ENCODE data around the gene HMGN4.
A peak's percentile ranks its signal among the peaks of the same experiment; 100 is the strongest.
"Not testable (repeated sequence)": the region's sequence is repeated elsewhere in the genome, so short reads cannot be mapped to it uniquely, and the experiment has no call there.

HMGN4 gene

DNA sequence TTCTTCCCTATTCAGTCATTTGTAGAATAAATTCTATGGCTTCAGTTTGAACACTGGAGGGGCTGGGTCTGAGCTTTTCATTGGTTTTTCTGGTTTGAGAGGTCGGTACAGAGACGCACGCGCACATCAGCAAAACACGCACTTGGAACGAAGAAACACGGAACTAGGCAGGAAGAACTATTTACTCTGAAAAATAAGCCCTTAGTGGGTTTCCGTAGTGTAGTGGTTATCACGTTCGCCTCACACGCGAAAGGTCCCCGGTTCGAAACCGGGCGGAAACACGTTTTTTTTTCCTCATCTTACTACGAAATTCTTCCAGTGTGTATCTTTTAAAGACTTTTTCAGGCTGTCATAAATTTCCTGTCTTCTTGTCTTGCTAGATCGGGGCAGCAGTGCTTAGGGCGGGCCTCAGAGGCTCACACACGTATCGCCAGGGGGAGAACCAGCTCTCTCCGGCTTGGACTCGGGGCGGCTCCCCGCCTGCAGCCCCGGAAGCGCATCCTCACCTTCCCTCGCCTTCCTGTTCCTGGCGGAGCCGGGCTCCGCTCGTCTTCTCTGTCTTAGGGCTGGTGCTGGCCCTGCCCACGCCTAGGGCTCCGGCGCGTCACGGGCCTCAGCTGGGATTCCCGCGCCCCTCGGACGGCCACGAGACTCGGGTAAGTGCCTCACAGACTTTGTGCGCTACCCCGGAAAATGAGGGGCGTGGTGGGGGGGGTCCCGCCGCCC lies at the start of gene HMGN4:
Gene HMGN4, plus strand, starts transcription at position 521 of the 726 bp plus-strand sequence. CDS start 6,841 bp downstream, outside the sequence.
- DNase-seq = peak; percentile 77

DNA sequence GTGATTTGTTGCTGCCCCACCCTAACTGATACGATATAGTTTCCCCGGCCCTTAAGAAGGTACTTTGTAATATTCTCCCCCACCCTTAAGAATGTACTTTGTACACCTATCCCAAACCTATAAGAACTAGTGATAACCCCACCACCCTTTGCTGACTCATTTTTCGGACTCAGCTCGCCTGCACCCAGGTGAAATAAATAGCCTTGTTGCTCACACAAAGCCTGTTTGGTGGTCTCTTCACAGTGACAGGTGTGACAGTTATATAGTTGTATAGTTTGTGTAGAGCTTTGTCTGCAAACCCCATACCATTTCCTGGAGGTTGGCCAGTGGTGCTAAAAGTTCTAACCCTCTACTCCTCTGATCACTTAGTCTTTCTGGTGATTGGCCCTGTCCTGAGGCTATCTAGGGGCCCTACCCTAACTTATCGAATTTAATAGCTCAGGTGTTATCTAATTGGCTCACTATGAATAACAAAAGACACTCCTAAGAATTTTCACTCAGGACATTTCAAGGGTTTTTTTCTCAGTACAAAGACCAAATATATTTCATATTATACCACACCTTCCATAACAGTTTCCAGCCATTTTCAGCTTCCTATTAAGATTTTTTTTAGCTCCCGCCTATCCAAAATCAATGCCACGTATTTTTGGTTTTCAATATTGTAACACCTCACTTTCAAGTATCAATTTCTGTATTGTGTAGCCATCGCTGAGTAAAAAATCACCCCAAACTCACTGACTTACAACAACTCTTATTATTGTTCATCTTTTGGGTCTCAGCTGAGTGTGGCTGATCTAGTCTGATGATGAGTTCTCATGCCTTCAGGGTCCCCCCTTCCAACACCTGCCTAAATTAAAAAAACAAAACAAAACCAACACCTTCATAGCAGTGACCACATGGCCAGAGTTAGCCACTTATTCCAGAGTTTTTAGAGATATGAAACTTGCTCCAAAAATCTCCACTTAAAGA lies 47.9 kb upstream of the HMGN4 start:
- no peak for DNase-seq

DNA sequence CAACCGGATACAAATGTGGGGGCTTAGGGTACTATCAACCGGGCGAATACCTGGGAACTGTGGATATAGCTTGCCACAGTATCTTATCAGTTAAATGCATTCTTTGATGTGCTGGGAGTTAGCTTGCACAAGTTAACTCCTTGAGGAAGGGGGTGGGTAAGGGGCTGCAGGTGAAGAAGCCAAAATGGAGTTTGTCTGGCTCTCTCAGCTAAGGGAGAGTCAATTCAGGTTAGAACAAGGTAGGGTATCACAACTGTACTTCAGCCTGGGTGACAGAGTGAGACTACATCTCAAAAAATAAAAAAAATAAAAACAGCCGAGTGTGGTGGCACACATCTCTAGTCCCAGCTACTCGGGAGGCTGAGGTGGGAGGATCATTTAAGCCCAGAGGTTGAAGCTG lies 46.6 kb upstream of the HMGN4 start:
- DNase-seq = no peak

DNA sequence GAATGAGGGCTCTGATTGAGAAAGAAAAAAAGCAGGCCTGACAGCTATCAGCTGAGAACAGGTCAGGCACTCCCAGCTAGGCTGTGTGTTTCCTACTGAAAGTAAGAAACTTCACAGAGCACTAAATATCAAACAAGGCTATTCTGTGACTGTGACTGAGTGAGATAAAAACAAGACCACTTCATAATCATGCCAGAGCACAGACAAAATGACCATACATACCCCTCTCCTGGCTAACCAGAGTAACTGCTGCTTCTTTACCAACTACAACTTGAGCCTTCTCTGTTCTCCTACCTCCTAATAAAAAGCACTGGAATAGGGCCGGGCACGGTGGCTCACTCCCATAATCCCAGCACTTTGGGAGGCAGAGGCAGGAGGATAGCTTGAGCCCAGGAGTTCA lies 44.9 kb upstream of the HMGN4 start:
- no peak for DNase-seq

DNA sequence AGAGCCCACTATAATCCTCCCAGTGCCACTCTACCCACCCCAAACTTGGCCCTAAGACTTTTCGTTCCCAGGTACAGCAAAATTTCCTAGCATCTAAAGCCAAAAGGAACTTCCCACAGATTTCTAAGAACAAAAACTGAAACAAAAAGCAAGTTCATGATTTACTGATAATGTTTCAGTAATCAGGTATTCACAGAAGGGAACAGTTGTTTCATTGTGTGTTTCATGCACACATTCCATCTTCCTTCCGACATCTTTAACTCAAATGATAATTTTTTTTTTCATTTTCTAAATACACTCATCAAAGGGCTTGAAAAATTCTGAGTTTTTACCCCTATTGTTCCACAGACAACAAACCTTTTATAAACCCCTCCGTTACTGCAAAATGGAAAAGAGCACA lies 44.0 kb upstream of the HMGN4 start:
- DNase-seq = no peak

DNA sequence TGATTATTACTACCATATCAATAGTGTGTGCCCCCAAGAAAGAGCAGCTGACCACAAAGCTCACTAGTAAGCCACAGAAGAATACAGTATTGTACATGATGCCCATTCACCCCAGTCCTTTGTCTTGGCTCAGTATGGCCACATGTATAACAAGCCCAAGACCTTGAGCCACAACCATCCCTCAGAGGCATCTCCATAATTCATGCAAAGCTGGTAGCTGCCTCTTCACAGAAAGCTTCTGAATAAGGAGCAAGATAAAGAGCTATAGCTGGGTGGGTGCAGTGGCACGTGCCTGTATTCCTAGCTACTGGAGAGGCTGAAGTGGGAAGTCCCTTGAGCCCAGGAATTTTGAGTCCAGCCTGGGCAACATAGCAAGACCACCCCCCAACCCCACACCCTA lies 42.9 kb upstream of the HMGN4 start:
- no peak for DNase-seq

DNA sequence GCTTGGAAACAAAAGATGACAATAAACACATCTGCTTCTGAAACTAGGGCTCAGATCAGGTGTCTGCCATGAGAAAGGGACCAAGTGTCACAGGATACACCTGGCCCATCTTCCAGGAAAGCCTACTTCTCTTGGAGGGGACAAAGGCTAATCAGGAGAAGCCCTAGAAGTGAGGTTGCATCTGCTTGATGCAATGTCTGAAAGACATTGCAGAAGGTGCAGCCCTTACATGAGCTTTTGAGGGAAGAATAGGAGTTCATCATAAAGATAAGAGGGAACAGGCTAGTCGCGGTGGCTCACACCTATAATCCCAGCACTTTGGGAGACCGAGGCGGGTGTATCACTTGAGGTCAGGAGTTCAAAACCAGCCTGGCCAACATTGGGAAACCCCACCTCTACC lies 40.6 kb upstream of the HMGN4 start:
- no peak for DNase-seq

DNA sequence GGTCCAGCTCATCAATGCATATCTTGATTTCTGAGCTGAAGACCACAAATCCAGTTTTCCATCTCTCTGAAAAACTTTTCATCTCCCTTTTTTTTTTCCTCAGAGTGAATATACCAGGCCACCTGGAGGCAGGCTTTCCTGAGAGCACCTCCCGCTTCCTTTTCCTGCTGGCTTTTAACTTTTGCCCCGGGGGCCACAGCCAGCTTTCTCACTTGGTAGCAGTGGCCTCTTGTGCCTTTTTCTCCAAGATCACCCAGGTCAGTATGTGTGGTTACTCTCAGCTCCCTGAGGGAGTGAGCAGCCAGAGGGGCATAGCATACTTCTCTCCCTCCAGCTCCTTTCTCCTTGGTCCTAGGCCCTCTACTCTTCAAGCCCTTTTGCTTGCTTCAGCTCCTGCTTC lies 38.1 kb upstream of the HMGN4 start, which contains the start of gene BTN1A1:
Gene BTN1A1, plus strand, starts transcription at position 202 of the 400 bp plus-strand sequence. CDS start 984 bp downstream, outside the sequence.
- no peak for DNase-seq

DNA sequence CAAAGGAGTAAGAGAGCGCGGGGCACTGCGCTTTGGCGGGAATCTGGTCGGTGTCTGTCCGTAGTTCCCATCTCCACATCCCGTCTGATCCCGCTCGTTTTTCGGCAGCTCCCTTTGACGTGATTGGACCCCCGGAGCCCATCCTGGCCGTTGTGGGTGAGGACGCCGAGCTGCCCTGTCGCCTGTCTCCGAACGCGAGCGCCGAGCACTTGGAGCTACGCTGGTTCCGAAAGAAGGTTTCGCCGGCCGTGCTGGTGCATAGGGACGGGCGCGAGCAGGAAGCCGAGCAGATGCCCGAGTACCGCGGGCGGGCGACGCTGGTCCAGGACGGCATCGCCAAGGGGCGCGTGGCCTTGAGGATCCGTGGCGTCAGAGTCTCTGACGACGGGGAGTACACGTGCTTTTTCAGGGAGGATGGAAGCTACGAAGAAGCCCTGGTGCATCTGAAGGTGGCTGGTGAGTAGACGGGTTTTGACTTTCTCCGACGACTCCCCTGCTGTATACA lies 36.6 kb upstream of the HMGN4 start:
- peak; percentile 21 for DNase-seq

DNA sequence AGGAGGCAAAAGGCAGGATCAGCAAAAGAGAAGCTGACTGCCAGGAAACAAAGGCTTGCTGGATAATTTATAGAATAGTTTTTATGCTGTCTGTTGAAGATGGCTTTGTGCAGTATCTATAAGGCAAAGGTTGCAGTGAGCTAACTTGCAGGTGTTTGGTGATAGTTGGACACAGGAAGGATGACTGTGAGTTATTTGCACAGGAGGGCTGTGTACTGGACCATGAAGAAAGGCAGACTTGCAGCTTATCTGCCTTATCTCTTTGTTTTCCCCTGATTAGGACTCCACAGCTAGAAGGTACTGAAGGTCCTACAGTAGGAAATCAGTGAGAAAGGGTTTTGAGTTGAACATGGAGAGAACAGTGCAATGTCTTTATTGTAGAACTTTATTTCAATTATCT lies 36.0 kb upstream of the HMGN4 start:
- DNase-seq = no peak

DNA sequence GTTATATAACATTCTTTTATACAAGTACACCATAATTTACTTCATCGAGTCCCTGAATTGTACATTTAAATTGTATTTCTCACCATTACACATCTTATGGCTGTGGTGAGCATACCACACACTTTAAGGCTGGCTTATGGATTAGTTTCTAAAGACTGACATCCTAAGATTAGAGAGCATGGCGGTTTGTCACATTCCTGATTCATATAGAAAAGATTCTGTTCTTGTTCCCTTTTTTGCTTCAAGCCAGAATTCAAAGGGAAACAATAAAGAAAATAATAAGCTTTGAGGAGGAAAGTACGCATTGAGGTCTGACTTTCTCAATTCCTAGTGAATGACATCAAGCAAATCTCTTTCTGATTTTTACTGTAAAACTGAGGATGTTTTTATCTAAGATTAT lies 35.5 kb upstream of the HMGN4 start:
- DNase-seq = no peak

DNA sequence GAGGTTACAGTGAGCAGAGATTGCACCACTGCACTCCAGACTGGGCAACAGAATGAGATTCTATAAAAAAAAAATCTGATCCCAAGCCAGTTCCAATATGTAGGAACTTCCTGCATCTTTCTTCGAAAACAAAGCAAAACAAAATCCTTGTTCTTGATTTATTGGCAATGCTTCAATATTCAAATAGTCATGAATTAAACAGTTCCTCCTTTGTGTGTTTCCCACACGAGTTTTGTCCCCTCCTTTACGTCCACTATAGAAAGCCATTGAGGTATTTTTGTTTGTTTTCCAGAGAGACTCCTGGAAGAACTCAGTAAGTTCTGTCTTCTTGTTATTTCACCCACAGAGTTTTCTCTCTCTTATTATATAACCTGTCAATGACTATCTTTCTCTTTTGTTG lies 30.5 kb upstream of the HMGN4 start:
- DNase-seq = no peak

DNA sequence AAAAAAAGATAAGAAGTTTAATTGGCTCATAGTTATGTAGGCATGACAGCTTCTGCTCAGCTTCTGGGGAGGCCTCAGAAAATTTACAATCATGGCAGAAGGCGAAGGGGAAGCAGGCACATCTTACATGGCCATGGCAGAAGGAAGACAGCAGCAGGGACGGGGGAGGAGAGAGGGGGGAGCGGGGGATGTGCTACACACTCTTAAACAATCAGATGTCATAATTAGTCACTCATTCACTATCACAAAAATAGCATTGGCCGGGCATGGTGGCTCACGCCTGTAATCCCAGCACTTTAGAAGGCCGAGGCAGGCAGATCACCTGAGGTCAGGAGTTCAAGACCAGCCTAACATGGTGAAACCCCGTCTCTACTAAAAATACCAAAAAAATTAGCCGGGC lies 27.1 kb upstream of the HMGN4 start:
- DNase-seq = not testable (repeated sequence)

DNA sequence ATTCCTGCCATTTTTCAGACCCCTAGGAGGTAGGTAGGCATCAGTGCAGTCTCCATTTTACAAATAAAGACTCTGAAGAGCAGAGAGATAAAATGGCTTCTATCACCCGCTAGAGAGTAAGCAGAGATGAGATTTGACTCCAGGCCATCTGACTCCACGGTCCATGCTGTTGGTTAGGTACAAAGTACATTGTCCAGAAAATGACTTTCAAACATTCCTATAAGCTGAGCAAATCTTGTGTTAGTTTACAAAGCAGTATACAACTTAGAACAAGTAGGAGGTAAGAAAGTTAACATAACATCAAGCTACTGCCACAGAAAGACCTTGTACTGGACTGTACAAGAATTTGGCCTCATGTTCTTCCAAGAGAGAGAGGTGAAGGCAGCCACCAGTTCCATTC lies 23.2 kb upstream of the HMGN4 start:
- no peak for DNase-seq

DNA sequence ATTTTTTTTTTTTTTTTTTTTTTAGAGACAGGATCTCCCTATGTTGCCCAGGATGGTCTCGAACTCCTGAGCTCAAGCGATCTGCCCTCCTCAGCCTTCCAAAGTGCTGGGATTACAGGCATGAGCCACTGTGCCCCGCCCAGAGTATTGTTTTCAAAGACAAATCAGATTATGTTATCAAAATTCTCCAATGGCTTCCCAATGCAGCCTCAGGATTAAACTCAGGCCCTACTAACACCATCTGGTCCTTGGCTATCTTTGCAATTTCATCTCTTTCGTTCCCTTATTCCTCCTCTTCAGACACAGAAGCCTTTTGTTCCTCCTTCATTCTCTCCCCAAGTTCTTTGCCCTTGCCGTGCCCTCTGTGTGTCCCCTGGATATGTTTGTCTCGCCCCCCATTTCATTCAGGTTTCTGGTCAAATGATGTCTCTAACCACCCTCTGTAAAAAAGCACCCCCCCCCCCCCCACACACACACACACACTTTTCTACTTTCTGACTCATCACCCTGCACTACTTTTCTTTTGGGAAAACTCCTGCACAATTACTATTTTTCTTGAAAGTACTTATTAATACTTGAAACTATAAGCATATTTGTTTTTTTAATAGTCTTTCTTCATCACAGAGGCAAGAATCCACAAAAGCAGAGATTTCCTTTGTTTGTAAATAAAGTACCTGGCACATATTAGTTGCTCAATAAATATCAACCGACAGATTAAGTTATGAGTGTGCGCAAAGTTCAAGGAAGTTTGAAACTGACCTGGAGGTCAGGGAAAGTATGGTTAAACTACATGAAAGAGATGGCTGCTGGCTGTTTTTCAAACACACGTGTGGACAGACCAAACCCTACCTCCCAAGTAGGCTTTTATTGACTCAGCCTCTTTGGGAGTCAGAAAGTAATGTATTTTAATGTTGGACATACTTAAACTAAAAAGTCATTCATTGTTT lies 21.4 kb upstream of the HMGN4 start:
- no peak for DNase-seq

DNA sequence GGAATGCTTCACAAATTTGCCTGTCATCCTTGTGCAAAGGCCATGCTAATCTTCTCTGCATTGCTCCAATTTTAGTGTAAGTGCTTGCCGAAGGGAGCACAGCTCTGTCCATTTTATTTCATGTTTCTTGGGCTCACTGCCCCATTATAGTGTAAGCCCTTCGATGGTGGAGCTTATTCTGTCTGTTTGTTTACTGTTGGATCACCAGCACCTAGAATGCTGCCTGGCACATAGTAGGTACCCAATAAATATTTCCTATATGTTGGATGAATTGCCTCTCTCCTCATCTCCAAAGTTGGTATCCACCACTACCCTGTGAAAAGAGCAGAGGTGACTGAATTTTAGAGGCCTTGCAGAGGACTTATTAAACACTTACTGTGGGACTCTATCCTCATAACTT lies 18.8 kb upstream of the HMGN4 start:
- DNase-seq = no peak

DNA sequence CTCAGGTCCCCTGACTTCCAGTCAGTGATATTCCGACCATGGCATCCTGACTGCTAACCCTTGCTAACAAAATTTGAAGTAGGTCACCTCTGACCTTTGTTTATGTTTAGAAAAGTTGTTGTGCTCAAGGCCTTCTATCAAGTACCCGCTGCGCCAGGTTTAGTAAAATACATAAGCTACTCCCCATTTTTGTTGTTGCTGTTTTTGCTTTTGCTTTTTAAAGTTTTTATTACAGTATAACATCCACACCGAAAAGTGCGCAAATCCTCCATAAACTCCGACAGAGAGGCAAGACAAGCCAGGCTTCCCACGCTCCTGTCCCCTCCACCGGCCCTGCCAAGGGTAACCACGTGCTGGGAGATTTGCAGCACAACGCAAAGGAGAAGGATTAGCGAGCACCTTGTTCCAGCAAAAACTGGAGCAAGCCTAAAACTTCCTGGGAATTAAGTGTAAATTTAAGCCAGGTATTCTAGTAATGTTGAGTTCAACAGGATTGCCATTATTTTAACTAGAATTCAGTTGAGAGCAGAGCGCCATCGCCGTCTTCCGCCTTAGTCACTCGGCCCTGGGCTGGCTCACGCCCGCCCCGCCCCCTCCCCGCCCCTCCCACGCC lies 17.8 kb upstream of the HMGN4 start:
- DNase-seq = no peak

DNA sequence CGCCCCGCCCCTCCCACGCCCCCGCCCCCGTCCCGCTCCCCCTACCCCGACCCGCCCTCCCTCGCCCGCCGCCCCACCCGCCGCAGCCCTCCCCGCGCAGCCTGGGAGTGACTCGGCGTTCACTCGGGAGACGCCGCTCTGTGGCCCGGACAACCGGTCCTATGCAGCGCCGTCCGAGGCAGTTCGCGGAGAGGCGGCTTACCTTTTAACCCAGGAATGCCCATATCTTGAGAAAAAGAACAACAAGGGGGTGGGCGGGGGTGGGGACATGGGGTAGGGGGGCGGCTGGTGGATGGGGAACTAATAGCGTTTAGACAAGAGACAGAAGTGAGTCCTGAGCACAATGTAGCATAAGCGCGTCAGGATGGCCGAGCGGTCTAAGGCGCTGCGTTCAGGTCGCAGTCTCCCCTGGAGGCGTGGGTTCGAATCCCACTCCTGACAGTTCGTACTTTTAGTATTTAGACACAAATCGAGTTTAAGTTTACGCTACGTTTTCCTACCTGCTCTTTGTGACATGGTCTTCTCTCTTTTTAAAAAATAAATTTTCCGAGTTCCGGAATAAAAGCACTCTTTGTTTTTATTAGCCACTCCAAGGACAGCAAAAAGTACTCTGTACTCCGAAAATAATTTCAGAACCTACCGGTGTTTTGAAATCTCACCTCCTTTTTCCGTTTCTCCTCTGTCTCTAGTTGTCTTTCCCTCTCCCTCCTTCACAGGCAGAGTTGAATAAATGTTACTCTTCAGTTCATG lies 17.1 kb upstream of the HMGN4 start:
- DNase-seq = peak; percentile 84

DNA sequence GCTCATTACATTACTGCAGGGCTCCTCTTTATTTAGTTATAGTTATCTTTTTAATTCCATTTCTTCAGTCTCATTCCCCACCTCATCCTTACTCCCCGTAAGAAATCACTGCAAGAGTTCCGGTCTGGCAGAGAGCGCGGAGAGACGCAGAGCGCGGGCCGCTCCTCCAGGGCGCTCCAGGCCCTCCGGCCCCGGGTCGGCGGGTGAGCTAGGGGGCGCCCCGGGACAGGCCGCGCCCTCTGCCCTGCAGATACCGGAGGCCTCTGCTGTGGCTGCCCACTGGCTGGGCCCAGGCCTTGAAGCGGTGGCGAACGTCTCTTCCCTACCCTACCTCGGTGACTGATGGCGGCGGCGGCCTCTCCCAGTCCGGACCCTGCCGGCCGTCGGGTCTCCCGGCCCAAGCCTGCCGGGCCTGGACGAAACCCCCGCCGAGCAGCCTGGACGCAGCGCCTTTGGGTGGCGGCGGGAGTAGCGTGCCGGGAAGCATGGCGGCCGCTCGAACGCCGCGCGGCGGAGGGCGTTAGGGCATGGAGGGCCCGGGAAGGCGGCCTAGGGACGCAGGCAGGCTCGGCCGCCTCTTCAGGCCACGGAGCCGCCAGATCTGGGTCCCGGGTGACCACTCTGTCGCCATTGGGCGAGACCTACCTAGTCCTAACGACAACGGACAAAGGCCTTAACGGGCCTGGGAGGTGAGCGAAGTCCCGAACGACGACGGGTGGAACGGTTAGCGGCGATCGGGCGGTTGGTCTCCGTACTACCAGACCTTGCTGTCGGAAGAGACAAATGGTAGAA lies 16.4 kb upstream of the HMGN4 start:
- DNase-seq = peak; percentile 72

DNA sequence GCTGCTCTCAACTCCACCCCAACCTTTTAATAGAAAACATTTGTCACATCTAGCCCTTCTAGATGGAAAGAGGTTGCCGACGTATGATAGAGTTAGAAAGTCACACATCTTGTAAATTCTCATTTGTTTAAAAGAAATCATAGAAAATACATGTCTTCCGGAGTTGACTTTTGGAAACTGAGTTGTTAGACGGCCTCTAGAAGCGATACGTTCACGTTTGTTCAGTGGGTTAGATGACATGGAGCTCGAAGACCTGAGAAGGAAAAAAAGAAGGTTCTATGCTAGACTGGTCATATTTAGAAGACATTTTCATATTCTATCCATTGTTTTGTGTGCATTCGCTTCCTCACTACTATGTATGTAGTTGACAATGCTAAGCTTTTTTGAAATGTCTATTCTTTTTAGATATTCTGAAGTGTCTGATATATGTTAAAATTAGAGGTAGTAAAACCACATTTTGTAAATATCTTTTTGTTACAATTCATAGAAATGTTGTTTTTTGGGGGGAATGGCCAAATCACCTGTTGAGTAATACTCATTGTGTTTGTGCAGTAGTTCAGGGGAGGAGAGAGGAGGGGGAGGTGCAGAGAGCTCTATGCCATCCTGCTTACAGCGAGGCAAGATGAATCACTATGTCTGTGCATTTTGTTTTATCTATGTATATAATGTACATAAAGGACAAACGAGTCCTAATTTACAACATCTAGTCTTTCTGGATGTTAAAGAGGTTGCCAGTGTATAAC lies 15.5 kb upstream of the HMGN4 start:
- peak; percentile 40 for DNase-seq

Measured in activated gamma-delta T cell treated with Interleukin-2 at 50 U/mL for 16 hours (primary cell).